Stimulated activated CD8-positive, alpha-beta memory T cell treated with anti-CD3 and anti-CD28 coated beads, Interleukin-7, amount 100 ng/mL, for 24 hours (primary cell): ENCODE results near the gene GEN1.
"Not testable (repeated sequence)": the region's sequence is repeated elsewhere in the genome, so short reads cannot be mapped to it uniquely, and the experiment has no call there.

ENCODE experiments used
- DNase-seq: peaks from one replicate; pipeline ENCODE4 v3.0.0-alpha.2; 2020; ENCODE audit warnings: low read depth

The GEN1 gene

GRCh38 chr2:17799301-17800120 is 45.6 kb downstream of the GEN1 start:
- DNase-seq, result no peak

- no peak for DNase-seq
These were observed 46.3 kb downstream of the GEN1 start for GRCh38 chr2:17800219-17800618.

- DNase-seq, result no peak
These were observed 46.9 kb downstream of the GEN1 start for GRCh38 chr2:17800693-17801458.

GRCh38 chr2:17803497-17803896 is 49.6 kb downstream of the GEN1 start:
- no peak for DNase-seq

- DNase-seq, result no peak
These were observed 50.4 kb downstream of the GEN1 start for GRCh38 chr2:17804358-17804757.

DNA sequence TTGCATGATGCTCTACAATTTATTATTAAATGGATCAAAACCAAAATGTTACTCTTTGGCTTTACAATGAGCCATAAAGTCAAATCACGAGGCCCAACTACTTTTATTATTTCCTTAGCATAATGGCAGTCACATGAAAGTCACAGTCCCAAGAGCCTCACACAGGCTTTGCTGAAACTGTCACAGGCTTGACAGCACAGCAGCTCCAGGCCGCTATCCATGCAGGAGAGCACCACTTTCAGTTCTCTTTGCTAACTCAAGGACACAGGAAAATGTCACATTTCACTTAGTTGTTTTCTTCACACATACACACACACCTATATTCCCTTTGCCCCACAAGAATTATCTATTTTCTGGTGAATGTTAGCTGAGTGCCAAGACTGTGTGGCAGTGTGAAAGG is 51.2 kb downstream of the GEN1 start:
- no peak for DNase-seq

DNA sequence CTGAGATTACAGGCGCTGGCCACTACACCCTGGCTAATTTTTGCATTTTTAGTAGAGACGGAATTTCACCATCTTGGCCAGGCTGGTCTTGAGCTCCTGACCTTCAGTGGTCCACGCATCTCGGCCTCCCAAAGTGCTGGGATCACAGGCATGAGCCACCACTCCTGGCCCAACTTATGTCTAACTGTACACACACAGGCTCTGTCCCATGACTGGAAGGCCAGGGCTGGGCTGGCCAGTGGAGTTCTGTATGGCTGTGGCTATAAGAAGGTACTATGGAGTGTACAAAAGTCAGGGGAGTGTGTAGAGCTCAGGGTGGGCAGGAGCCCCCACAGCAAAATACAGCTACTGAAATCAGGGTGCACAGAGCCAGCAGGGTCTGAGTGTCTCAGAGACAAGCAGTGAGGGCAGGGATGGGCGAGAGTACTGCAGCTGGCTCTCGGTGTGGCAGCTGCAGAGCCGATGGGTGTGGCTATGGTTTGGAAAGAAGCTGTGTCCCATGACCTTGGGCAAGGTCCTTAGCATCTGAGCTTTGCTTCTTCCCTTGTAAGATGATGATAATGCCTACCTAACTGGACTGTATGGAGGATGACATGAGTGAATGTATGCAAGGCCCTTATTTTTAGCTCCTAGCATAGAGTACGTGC is 51.9 kb downstream of the GEN1 start:
- DNase-seq, result no peak

- no peak for DNase-seq
These were observed 59.2 kb downstream of the GEN1 start for GRCh38 chr2:17813010-17813741.

DNA sequence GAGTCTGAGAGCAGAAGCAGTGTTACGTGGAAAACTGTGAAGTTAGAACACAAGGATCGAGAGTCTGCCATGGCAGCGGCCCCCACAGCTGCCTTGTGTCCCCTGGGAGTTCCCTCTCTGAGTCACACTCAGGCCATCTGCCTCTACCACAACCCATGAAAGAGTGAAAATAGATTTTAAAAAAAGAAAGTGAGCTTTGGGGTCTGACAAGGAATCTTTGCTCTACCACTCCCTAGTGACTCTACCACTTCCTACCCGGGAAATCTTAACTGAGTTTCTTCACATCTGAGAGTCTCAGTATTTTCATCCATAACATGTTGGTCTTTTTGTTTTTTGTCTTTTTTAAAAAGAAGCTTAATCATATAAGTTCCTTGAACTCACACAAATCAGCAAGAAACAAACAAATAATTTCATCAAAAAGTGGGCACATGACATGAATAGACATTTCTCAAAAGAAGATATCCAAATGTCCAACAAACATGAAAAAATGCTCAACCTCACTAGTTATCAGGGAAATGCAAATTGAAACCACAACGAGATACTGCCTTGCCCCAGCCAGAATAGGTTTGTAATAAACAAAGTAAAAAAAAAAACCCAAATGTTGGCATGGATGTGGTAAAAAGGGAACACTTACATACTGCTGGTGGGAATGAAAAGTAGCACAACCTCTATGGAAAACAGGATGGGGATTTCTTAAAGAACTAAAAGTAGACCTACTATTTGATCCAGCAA is 60.0 kb downstream of the GEN1 start:
- DNase-seq, result no peak

- DNase-seq, result no peak
These were observed 60.7 kb downstream of the GEN1 start for GRCh38 chr2:17814601-17815000.

GRCh38 chr2:17815468-17816184 is 61.7 kb downstream of the GEN1 start:
- DNase-seq, result no peak

- DNase-seq, result no peak
These were observed 62.7 kb downstream of the GEN1 start, which contains the start of gene MSGN1 for GRCh38 chr2:17816396-17817245. Gene MSGN1 (plus strand): TSS chr2:17816460. CDS start chr2:17816519, 59 bp downstream.

GRCh38 chr2:17818235-17818815 is 64.4 kb downstream of the GEN1 start:
- DNase-seq, result no peak

DNA sequence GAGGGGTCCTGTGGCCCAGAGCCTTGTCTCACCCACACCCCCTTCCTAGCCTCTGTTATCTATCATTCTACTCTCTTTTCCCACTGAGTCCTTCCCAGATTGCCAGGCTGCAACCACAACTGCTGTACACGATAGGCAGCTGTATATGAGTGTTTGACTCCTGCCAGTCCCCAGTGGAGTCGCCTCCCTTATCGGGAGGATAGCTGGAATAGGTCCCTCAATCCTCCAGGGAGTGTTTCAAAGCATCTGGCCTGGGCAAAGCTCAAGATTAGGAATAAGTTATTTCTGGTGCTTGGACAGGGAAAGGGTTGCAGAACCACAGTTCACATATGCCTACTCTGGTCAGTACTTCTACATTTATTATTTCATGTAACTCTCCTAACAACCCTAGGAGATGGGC is 67.1 kb downstream of the GEN1 start:
- DNase-seq, result no peak

DNA sequence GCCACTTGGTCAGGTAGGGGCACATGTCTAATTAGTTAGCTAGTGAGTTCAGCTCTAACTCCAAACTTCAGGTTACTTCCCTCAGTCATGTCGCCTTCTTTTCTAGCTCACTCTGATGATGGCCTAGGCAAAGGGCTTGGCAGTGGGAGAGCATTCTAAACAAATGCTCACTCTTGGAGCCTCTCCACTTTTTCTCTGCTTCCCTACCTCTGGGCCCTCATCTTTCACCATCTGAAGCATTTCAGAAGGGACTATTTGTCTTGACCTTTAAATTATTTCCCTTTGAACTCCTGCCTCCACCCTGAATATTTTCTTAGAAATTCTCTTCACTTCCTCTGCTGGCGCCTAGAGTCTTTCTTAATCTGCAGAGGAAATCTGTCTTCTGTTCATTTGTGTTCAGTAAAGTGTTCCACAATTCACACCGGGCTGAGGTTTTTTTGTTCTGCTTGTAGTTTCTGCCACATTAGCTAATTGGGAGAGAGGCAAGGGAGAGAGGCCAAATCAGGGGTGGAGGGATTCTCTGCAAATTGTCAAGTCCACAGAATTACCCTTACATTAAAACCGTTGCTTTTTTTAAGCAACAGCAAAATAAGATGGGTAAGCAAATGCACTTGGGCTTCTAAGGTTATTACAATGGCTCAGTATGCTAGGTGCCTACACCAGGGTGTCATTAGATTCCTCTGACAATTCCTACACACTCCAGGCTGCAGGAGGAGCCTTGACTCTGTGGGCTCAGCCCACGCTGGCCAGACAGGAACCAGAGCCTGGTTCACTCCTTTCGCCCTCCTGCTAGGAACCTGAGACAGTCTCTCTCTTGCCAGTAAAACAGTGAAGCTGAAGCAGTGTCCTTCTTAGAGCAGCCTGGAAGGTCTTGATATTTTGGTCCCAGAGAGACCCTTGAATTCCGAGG is 67.9 kb downstream of the GEN1 start:
- no peak for DNase-seq

GRCh38 chr2:17822445-17823117 is 68.6 kb downstream of the GEN1 start:
- no peak for DNase-seq

- not testable (repeated sequence) for DNase-seq
These were observed 69.7 kb downstream of the GEN1 start for GRCh38 chr2:17823646-17824045.

DNA sequence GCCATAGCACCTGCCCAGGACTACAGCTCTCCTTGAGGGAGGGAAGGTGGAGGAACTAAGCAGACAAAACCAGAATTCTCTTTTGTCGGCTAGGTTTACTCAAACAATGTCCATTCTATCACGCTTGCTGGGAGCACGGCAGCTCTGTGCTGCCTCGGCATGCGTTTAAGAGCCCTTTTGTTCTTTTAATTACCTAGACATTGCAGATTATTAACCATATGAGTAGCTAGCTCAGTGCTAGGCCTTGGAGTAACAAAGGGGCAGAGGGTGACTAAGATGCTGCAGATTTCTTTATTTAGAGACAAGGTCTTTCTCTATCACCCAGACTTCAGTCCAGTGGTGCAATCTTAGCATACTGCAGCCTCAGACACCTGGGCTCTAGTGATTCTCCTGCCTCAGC is 73.4 kb downstream of the GEN1 start:
- DNase-seq, result no peak
